GM21825 (cell line): ENCODE measurements around the gene PDE6A.

ENCODE experiments used
- ATAC-seq: cut with Tn5 transposase; IDR thresholded peaks from one replicate; pipeline ENCODE4 v1.9.1; 2021; ENCODE audit warnings: mild to moderate bottlenecking, moderate library complexity; ENCODE audit not compliant: unreplicated experiment

Gene PDE6A

DNA sequence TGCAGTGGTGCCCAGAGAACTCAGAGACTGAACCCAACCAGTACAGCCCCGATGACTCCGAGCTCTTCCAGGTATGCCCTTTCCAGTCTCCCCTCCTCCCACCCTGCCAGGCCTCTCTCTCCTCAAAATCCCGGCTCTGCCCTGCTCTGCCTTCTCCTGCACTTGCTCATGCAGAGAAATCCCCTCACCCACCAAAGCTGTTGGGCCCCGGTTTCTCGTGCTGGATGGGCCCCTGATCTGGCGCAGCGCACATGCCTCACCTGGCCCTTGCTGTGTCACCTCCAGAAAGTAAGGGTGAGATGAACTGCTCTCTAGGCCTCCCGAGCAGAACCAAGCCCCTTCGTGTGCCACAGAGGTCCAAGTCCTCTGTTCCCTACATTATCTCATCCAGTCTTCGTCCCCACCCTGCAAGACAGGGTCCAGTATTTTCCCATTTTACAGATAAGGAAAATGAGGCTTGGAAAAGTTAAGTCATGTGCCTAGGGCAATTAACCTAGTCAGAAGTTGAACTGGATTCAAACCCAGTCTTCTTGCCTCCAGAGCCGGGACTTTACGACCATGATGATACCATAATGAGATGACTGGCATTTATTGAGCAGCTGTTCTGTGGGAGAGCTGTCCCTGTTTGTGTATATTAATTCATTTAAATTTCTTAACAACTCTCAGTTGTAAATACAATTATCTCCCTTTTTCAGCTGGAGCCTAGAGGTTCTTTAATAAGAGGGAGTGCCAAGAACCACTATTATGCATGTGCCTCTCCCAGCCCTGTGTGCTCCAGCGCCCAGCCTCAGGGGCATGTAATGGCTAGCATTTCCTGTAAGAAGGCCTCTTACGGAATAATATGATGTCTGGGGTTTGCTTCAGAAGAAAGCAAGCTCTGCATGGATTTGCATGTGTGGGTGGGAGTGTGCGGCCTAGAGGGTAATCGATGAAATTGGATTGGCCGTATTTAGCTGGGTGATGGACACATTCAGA lies 123.8 kb downstream of the PDE6A start:
- ATAC-seq: no peak

DNA sequence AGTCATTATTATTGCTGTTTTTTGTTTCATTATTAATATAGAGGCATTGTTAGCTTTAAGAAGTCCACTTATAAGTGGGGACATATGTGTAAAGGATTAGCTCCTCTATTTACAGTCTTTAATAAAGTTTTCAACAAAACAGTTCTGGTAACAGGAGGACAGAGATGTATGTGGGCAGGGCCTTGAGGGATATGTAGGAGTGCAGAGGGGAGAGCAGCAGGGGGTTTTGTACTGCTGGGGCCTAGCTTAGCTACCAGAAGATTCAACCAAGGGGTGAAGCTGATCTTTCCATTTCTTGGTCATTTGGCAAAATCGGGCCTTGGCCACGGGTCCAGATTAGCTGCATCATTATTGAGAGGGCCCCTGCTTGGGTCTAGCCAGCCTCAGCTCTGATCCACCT lies 124.6 kb downstream of the PDE6A start:
- no peak for ATAC-seq

DNA sequence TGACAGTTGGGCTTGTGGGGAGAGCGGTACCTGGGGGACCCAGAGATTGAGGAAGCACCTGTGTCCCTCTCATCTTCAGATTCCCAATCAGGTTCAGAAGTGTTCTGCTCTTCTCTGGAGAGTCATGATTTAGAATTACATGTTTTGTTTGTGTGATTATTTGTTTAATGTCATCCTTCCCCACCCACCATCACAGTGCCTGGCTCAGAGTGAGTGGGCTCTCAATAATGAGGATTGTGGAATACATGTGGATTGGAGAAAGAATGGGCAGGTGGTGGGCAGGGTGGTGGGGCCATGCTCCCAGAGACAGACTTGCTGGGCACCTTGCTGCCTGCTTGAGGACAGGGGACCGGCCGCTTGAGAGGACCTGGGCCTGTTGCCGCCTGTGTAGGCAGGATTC lies 126.5 kb downstream of the PDE6A start:
- ATAC-seq: no peak

DNA sequence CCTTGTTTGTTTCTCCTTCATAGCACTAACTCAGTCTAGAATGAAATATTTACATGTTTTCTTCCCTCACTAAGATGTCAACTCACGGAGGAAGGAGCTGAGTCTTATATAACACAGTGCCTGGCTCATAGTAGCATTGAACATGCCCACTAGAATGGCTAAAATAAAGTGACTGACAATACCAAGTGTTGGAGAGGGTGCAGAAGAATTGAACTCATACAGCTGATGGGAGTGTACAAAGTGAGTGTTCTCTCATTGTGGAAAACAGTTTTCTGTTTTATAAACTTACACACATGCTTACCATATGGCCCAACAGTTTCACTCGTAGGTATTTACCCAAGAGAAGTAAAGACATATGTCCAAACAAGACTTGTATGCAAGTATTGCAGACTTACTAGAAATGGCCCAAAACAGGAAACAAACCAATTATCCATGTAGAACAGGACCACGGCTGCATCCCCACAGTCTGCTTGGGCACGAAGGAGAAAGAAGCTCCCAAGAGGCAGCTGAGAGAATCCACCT lies 127.0 kb downstream of the PDE6A start:
- no peak for ATAC-seq

DNA sequence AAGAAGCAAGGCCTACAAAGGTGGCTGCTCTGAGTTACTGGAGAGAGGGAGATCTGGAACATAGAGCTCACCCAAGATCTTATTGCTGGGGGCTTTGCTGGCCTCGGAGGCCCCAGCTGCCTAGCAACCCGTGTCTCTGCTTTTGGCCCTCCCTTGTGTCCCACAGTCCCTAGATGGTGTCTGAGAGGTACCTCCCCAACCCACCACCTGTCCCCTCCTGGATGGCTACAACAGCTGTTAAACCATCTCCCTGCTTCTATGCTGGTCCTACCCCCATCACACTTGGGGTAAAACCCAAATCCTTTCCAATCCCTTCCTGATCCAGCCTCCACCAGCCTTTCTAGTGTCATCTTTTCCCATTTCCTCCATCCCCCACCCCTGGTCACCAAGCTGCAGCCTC lies 127.9 kb downstream of the PDE6A start:
- ATAC-seq: no peak

DNA sequence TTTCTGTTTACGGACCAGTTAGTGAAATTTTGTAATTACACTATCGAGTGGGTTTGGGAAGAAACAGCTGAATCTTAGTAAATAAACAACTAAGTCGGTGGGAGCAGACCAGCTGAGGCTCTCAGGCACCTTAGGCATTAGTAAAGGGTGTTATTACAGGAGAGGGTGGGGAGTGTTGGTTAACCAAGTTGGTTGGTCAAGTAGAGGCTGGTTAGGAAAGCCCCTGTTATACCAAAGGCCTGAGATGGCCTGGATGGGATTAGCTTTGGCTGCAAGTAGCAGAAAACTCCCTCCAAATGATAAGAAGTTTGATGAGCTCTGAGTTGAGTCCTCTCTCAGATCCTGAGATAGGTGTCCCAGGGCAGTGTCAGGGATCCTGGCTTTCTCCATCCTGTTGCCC lies 133.1 kb downstream of the PDE6A start:
- no peak for ATAC-seq

DNA sequence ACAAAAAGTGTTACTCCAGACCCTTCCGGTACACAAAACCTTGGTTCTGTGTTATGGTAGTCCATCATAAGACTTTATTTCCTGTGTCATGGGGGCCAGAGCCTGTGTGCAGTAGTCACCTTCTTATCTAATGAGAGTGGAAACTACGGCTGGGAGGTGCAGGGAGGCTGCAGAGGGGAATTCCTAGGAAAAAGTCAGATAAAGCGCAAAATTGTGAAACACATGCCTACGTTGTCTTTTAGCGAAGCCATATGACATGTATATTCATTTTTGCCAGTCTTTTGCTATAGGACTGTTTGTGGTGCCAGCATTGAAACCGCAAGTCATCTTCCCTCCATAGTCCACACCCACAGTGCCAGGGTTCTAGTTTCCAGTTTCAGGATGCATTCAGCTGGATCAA lies 133.7 kb downstream of the PDE6A start:
- no peak for ATAC-seq

GRCh38 chr5:149809931-149810691 lies 134.5 kb downstream of the PDE6A start:
- no peak for ATAC-seq

DNA sequence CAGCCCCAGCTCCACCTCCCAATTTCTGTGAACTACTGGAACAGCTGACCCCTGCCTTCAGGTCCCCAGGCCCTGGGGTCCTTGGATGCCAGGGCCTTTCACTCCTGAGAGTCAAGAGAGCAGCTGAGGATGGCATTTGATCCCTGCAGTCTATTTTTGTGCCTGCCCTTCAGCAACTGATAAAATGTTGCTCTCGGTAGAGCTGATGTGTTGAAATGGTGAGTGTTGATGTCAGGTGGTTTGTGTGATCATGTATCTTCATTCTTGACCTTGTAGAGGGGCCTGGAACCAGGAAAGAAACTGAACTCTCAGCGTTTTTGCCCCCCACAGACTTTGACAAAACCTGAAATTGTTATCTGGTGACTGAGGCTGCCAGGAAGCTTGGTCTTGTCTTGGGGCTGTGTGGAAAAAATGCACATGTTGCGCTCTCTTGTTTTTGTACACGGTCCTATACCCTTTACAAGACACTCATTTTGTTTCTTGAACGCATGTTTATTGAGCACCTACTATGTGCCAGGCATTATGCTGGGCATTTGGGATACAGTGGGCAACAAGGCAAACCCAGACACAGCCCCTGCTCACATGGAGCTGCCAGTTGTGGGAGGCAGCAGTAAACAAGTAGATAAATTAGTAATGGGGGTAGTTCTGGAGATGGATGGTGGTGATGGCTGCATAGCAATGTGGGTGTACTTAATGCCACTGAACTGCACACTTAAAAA lies 136.2 kb downstream of the PDE6A start:
- ATAC-seq: no peak
